Stimulated activated CD4-positive, alpha-beta T cell treated with anti-CD3 and anti-CD28 coated beads, TNF-alpha, amount 100 ng/mL, for 4 hours (primary cell): ENCODE data around the gene RALY.
"Not testable (repeated sequence)": the region's sequence is repeated elsewhere in the genome, so short reads cannot be mapped to it uniquely, and the experiment has no call there.

ENCODE experiments used
- DNase-seq, 3 experiments: peaks; one replicate each; pipeline ENCODE4 v3.0.0-alpha.2; 2020; ENCODE audit warnings: low read depth in 3 of 3

Gene RALY

DNA sequence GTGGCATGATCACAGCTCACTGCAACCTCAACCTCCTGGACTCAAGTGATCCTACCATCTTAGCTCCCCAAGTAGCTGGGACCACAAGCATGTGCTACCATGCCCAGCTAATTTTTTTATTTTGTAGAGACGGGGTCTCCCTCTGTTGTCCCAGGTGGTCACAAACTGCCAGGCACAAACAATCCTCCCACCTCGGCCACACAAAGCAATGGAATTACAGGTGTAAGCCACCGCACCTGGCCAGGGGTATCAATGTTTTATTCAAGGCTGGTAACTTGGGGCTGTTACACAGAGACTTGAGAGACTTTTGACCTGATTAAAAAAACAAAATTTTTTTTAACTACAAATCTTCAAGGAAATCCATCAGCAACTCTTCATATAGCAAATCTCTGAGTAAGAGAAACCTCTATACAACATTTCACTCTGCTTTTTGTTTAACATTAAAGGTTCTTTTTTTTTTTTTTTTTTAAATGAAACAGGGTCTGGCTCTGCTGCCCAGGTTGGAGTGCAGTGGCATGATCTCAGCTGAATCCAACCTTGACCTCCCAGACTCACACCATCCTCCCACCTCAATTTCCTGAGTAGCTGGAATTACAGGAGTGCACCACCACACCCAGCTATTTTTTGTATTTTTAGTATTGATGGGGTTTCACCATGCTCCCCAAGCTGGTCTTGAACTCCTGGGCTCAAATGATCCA, 112.4 kb downstream of the RALY start:
- DNase-seq, result no peak

DNA sequence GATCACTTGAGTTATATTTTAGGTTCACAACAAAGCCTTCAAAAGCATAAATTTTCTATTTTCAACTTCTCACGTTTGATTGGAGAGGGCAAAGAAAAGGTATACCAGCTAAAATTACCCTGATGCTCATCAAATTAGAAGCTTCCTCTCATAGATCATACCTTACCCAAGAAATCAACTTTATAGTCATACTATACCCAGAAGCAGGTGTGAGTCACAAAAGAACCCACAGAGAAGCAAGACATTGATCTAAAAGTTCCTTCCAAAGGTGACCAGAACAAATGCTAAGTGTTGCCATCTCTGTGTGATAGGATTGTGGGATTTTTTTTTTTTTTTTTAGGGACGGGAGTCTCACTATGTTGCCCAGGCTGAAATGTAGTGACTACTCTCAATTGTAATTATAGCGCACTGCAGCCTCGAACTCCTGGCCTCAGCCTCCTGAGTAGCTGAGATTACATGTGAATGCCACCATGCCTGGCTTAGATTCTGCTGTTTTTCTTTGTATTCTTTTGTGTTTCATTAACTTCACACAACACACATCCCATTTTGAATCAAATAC, 115.0 kb downstream of the RALY start:
- DNase-seq, result no peak

DNA sequence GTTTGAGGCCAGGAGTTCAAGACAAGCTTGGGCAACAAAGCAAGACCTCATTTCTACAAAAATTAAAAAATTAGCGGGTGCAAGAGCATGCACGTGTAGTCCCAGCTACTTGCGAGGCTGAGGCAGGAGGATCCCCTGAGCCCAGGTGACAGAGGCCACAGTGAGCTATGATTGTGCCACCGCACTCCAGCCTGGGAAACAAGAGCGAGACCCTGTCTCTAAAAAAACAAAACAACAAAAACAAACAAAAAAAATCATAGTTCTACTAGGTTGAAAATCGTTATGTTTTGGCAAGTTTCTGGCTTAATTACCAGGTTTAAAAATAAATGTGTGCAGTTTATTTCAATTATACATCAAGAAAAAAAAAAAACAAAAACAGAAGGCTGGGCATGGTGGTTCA, 115.7 kb downstream of the RALY start:
- DNase-seq, result no peak

DNA sequence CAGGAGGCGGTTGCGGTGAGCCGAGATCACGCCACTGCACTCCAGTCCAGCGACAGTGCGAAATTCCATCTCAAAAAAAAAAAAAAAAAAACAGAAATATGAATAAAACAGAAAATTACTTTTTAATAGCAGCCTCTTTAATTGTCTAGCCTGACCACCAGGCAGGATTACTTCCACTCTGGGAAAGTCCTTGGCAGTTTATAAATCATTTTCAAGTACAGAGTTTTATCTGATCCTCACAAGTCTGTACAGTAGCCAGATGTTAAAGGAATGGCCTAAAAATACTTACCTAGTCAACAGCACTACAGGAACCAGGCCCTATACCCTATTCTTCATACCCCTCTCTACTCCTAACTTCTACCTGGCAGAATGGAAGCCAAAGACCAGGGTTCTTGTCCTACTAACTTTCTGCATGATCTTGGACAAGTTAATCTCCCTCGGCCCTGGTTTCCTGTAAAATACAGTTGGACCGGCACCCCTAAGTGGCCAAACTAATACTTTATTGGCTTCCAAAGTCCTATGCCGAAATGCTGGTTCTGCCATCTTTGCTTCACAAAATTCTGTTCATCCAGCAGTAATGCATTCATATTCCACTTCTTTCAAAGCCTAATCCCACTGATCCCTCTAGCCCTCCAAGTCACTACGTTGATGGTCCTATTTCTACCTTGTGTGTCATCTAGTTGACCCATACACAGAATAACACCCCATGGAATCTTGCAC, 116.5 kb downstream of the RALY start:
- DNase-seq, result no peak

DNA sequence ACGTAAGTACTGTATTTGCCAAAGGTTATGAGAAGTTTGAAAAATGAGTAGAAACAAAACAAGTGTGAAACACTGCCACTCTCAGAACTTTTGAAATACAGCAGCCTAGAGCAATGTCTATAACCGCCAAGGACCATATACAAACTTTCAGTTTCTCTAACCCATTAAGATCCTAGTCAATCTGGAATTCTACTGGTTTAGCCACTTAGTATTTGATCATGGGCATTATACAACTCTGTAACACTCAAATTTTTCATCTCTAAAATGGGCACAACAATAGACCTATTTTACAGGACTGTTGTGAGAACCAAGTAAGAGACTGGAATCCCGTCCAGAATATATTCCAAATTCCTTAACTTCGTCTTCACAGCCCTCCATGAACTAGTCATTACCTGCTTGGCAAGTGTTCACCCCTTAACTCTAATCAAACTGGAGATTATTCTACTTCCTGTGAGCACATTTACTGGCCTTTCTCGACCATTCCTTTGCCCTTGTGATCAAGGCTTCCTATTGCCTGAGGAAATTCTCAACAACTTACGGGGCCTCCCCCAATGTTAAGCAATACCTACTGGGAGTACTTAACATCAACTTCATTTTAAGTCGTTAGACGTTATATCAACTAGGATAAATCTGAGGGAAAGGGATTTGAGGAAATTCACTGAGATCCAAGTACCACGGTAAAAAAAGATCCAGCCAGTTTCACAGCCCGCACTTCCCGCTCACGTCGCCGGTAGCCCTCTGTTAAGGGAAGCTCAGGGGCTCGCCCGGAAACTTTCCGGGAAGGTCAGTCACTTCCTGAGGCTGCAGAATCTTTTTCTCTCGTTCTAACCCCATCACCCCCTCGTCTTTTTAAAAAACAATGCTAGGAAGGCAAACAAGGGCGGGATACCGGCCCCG, 117.3 kb downstream of the RALY start:
- DNase-seq, result no peak

DNA sequence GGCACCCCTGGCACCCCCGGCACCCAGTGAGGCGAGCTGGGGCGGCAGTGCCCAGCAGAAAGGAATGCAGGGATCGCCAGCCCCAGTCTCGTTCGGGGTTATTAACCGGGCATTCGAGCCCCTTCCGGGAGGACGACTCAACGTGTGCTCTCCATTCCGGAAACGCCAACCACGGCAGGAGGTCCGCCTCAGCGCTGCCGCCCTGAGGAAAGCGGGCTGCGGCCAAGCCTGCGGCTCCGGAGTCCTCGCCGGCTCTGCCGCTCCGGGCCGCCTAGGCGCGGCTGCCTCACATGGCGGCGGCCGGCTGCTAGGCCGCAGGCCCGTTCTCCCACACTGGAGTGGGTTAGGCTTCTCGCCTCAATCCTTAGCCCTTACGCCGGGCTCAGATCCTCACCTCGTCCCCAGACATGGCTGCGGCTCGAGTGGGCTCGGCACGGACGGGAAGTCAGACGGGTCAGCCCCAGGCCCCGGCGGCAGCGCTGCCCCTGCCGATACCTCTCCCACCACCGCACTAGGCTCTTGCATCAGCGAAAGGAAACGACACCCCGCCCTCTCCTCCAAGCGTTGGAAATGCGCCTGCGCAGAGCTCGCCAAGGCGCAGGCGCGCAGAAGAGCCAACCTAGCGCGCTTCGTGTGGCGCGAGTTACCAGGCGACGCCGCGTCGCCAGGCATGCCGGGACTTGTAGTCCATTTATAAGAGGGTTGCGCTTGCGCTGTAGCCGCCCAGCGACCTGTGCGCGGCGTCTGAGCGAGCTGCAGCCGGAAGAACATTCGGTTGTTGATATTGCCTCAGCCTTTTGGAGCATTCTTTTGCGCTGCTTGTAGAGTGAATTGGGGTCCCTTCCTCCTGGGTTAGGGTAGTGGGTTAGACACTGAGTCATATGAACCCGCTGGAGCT, 118.2 kb downstream of the RALY start, which contains the start of gene EIF2S2:
TSS of gene EIF2S2 (minus strand) at position 542 of the 898 bp plus-strand sequence. CDS start at position 409, 133 bp downstream.
- peak; percentile 75 to 92 (median 92) for DNase-seq

DNA sequence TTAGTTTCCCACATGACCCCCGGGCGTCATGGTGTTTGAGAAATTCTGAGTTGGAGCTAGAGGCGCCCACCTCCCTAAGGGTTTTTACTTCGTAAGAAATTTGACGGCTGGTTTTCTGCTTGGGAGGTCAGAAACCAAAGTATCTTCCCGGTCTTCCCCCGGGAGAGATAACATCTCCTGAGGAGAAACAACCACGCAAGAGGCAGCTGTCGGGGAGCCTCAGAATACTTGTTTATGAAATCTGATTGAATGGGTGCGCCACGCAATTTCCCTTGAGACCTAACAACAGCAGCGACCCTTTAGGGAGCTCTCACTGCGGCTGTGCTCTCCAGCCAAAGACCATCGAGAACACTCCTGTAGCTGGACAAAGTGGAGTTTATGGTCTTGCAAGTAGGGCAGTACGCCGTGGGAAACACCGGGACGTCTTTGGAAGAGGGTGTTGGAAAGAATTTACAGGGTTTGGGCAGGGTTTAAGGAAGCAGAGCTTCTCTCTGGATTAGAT, 118.9 kb downstream of the RALY start:
- DNase-seq, result peak in 1 of 3 experiments; percentile 19

DNA sequence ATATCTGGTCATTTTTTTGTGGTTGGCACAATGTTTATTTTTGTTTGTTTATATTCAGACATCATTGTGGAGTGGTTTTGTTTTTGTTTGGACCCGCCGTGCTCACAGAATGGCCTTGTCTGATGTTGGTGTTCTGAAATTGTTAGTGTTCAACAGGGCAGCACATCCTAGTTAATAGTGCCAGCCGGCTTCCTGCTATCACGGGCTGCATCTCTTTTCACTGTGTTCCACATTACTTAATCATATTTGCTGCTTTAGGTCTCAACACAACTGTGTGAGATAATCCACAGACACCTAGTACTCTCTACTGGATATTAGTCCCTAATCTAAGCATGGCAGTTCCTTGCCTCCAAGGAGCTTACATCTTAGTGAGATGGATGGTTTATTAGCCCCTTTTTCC, 121.1 kb downstream of the RALY start:
- no peak for DNase-seq

DNA sequence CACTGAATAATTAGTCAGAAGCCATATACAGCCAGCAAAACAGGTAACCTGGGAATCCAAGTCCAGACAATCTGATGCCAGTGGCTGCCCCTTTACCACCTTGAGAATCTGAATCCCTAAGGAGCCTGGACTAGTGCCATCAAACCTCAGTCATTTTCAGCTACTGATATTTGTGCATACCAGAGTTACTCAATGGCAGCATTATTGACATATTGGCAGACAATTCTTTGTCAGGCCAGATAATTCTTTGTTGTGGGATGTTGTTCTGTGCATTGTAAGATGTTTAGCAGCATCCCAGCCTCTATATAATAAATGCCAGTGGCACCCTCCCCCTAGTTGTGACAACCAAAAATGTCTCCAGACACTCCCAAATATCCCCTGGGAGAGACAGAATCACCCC, 121.5 kb downstream of the RALY start:
- no peak for DNase-seq

DNA sequence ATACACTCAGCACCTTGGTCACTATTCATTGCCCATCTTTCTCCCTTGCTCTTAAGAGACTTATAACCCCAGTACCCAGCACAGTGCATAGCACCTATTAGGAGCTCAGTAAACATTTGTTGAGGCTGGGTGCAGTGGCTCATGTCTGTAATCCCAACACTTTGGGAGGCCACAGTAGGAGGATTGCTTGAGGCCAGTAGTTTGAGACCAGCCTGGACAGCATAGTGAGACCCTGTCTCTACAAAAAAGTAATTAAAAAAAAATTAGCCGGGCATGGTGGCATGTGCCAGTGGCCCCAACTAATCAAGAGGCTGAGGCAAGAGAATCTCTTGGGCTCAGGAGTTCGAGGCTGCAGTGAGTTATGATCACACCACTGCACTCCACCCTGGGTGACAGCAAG, 126.5 kb downstream of the RALY start:
- no peak for DNase-seq

DNA sequence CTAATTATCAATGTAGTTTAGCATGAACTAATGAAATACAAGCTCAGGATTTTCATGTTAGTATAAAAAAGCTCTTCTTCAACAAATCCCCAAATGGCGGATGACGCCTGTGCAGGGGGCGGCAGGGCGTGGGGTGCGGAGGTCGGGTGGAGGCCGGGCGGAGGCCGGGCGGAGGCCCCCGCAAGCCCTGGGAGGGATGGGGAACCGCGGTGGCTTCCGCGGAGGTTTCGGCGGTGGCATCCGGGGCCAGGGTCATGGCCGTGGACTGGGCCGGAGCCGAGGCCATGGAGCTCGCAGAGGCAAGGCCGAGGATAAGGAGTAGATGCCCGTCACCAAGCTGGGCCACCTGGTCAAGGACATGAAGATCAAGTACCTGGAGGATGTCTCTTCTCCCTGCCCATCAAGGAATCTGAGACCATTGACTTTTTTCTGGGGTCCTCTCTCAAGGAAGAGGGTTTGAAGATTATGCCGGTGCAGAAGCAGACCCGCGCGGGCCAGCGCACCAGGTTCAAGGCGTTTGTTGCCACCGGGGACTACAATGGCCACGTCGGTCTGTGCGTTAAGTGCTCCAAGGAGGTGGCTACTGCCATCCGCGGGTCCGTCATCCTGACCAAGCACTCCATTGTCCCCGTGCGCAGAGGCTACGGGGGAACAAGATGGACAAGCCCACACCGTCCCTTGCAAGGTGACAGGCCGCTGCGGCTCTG, 128.7 kb downstream of the RALY start:
- DNase-seq, result no peak

DNA sequence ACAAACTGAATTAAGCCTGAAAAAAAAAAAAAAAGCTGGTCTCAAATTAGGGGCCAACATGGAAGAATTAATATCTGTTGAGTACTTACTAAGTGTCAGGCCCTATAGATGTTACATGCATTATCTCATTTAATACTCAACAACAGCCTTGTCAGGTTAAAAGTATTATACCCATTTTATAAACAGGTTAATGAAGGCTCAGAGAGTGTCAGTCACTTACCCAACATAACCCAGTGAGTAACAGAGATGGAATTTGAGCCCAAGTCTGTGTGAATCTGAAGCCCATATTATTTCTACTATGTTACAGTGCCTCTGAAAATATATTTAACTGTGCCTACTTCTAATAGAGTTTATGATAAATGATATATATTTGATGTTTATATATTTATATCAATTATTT, 129.6 kb downstream of the RALY start:
- DNase-seq, result no peak

DNA sequence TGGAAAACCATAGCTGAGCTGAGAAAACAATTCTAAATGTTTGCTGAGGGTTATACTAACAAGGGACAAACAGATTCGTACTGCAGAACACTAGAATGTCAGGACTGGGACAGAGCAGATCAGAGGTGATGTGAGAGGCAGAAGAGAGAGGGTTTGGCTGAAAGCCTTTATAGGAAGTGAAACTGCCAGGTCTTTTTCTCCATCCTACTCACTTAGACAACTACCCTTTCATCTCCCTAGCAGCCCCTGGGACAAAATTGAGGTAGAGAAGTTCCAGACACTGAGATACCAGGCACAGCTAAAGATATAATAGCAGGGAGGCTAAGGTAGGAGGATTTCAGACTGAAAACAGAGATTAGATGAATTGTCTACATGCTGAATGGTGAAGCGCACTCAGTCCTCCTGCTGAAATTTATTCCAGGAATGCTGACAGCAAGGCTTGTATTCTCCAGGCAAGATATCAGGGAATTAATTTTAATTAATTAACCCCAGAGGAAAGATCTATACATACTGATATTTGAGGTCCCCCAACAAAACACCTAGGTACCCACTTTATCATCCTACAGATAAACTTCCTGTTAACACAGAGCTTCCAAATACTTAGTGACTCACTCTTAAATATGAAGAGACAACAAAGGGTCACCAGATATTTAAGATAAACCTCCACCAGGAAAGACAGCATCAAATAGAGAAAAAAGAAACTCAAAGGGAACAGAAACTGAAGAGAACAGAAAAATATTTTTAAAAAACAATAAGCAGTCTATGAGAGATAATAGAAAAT, 130.9 kb downstream of the RALY start:
- no peak for DNase-seq

DNA sequence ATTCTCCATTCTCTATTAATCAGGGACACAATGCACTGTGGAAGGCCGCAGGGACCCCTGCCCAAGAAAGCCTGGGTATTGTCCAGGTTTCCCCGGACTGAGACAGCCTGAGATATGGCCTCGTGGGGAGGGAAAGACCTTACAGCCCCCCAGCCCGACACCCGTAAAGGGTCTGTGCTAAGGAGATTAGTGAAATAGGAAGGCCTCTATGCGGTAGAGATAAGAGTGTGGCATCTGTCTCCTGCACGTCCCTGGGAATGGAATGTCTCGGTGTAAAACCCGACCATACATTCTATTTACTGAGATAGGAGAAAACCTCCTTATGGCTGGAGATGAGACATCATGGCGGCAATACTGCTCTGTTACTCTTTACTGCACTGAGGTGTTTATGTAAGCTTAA, 134.1 kb downstream of the RALY start:
- DNase-seq, result no peak

DNA sequence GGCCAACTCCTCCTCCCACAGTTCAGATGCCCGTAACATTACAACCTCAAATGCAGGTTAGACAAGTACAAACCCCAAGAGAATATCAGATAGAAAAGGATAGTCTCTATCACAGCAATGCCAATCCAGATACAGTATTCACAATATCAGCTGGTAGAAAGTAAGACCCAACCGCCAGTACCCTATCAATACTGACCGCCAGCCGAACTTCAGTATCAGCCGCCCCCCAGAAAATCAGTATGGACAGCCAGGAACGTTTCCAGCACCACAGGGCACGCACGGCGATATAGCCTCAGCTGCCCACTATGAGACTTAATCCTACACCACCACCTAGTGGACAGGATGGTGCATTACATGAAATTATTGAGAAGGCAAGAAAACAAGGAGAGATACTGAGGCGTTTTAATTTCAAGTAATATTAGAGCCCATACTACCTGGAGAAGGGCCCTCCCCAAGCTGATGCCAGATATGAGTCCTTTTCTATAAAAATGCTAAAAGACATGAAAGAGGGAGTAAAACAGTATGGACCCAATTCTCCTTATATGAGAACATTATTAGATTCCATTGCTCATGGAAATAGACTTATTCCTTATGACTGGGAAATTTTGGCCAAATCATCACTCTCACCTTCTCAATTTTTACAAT, 135.9 kb downstream of the RALY start:
- DNase-seq, result peak in 2 of 3 experiments; percentile 8 to 30

DNA sequence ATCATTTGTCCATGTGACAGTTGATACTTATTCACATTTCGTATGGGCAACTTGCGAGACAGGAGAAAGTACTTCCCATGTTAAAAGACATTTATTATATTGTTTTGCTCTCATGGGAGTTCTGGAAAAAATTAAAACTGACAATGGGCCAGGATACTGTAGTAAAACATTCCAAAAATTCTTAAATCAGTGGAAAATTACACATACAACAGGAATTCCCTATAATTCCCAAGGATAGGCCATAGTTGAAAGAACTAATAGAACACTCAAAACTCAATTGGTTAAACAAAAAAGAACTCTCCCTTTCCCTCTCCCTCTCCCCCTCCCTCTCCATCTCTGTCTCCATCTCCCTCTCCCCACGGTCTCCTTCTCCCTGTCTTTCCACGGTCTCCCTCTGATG, 137.8 kb downstream of the RALY start:
- DNase-seq, result no peak

DNA sequence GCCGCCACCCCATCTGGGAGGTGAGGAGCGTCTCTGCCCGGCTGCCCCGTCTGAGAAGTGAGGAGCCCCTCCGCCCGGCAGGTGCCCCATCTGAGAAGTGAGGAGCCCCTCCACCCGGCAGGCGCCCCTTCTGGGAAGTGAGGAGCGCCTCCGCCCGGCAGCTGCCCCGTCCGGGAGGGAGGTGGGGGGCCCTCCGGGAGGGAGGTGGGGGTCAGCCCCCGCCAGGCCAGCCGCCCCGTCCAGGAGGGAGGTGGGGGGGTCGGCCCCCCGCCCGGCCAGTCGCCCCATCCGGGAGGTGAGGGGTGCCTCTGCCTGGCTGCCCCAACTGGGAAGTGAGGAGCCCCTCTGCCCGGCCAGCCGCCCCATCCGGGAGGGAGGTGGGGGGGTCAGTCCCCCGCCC, 138.8 kb downstream of the RALY start:
- not testable (repeated sequence) for DNase-seq

DNA sequence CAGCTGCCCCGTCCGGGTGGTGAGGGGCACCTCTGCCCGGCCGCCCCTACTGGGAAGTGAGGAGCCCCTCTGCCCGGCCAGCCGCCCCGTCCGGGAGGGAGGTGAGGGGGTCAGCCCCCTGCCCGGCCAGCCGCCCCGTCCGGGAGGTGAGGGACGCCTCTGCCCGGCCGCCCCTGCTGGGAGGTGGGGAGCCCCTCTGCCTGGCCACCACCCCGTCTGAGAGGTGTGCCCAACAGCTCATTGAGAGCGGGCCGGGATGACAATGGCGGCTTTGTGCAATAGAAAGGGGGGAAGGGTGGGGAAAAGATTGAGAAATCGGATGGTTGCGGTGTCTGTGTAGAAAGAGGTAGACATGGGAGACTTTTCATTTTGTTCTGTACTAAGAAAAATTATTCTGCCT, 139.2 kb downstream of the RALY start:
- DNase-seq, result not testable (repeated sequence)

DNA sequence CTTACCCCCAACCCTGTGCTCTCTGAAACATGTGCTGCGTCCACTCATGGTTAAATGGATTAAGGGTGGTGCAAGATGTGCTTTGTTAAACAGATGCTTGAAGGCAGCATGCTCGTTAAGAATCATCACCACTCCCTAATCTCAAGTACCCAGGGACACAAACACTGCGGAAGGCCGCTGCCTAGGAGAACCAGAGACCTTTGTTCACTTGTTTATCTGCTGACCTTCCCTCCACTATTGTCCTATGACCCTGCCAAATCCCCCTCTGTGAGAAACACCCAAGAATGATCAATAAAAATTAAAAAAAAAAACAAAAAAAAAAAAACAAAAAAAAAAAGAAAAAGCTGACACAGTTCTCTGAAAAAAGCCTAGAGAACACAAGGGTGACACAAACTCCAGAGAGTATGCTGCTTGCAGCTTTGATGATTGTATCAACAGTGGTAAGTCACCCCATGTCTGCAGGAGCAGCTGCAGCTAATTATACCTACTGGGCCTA, 139.7 kb downstream of the RALY start:
- DNase-seq, result not testable (repeated sequence)
